Posterior vena cava (tissue), 2 donors: ENCODE results near the gene TMEM126B. TPM values are rescaled to one million over a fixed set of nuclear protein-coding genes. Genes with fewer than 3 reads are reported as not detected.
"Not testable (repeated sequence)": the region's sequence is repeated elsewhere in the genome, so short reads cannot be mapped to it uniquely, and the experiment has no call there.

Source experiments
- DNase-seq: peaks from one replicate; pipeline ENCODE4 v3.0.0-alpha.2; 2020; ENCODE audit warnings: low spot score
- intact Hi-C, 2 donors: fragments of 100-400 bp; cut with DNase I; formaldehyde crosslinking; loops; one replicate each; pipeline versions ENCODE4 v1.14.1 to v1.14.2; 2022 to 2023
- total RNA-seq, 2 donors: library from RNA; stranded (reverse); fragmentation: NEBNext Ultra II Directional; extraction: Animal tissue kit (Norgen Biotek cat#: 25700); gene quantifications; one replicate each; pipeline ENCODE4 v1.2.1, GENCODE V29; 2021
- donor health status: DM: yes; HTN: yes; CAD: no.
- donor health status: DM: yes; HTN: yes; CAD: no.

Gene TMEM126B
- total RNA-seq, 2 donors from 2014 or later = 55.1 to 59.5 TPM

DNA sequence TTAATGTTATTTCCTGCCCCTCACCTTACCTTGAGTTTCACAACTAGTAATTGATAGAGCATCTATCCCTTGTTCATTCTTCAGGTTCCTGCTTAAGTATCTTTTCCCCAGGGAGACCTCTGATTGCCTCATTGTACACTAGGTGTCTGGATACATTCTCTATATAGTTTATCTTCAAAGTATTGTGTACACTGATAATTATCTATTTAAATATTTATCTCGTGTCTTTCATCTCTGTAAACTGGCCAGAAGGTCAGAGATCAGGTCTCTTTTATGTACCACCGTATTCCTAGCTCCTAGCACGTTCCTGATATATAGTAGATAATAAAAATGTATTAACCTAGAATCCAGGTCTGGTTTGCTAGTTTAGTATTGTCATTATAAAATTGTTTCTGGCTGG is 6.4 kb downstream of the TMEM126B start:
- intact Hi-C loops = no loop called here
- no peak for DNase-seq

GRCh38 chr11:85643191-85643614 is 14.8 kb downstream of the TMEM126B start:
- intact Hi-C loops = no loop called here
- DNase-seq = no peak

DNA sequence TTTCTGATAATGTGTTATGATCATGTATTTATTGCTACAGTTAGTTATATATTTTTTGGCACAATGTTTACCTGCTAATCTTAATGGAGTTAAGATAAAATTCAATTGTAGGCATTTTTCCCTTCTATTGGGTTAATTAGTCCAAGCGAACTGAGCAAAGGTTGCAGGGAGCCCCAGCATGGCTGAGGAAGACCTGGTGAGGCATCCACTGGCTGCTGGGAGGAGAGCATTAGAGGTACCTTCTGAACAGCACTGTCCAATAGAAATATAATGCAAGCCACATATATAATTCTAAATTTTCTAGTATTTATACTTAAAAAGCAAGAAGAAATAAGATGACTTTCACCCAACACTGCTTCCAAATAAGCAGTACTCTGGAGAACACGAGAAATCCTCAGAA is 18.7 kb downstream of the TMEM126B start:
- no peak for DNase-seq
- intact Hi-C loops = no loop called here

- intact Hi-C loops = no loop called here
- peak; percentile 96 for DNase-seq
Observed at GRCh38 chr11:85647604-85648299, 19.4 kb downstream of the TMEM126B start, which contains the start of gene TMEM126A. Gene TMEM126A, plus strand, starts transcription at chr11:85647967. Its CDS starts 2,289 bp downstream, at chr11:85650256.

- intact Hi-C loops = no loop called here
- DNase-seq = no peak
Observed at GRCh38 chr11:85651118-85651517, 22.7 kb downstream of the TMEM126B start.

- DNase-seq = no peak
- intact Hi-C loops = no loop called here
Observed at GRCh38 chr11:85652786-85653447, 24.5 kb downstream of the TMEM126B start.

- intact Hi-C loops, DNase-seq: not testable (repeated sequence)
Observed at GRCh38 chr11:85654343-85654742, 25.9 kb downstream of the TMEM126B start.

- no peak for DNase-seq
- intact Hi-C loops = no loop called here
Observed at GRCh38 chr11:85656777-85657176, 28.4 kb downstream of the TMEM126B start.

- DNase-seq = no peak
- intact Hi-C loops = no loop called here
Observed at GRCh38 chr11:85658180-85658579, 29.8 kb downstream of the TMEM126B start.

DNA sequence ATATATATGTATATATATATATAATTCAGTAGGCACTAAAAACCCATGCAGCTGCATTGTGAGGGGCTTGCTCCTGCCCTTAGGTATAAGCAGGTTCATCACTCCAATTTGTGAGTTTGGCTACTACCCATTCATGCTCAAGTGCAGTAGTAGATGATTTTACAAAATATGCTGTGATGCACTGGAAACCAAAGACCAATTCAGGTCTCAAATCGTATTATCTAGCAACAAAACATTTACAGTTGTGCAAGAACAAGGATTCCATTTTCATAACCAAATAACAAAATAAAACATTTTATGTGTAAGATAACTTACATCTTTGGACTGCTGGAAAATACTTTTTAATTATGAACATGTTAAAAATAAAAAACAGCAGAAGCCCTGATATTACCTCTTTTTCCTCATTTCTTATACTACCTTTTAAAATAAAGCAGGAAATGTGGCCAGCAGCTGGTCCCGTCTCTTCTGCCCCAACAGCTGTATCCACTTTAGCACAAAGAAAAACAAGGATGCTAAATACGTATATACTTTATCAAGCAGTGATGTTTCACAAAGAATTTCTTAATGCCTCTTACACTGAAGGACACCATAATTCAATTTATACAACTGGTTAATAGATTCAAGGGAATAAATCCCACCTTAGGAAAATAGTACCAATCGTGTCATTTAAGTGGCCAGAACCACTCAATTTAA is 33.7 kb downstream of the TMEM126B start:
- DNase-seq = no peak
- intact Hi-C loops = no loop called here

- intact Hi-C loops = no loop called here
- no peak for DNase-seq
Observed at GRCh38 chr11:85663080-85663752, 34.8 kb downstream of the TMEM126B start.

DNA sequence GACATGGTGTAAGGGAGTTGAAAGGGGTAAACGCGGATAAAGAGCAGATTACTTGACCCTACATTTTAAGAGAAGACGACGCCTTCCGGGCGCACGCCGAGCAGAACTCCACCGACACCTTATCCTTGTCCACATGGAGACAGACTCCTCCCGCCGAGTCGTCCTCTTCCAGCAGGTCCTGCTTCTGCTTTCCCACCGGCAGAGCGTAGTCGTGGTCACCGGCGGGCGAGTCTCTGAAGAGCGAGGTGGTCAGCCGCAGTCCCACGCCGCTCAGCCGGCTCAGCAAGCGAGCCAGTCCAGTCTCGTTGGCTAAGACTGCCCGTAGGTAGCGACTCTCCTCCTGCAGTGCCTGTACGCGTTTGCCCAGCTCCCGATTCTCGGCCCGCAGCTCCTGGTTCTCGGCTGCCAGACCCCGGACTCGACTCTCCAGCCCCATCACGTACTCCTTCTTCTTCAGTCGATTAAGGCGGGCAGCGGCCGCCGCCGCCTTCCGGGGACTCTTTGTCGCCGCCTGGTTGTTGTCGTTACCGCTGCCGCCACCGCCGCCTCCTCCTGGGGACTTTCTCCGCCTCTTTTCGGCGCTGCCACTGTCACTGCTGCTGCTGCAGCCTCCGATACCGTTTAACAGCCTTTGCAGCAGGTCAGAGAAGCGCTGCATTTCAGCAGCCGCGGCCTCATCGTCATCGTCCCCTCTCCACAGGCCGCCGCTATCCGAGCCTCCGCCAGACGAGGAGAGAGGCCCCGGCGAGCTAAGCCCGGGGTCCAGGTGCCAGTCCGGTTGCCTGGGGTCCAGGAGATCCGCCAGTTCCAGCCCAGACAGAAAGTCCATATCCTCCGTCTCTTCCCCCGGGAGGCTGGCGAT is 35.6 kb downstream of the TMEM126B start:
- intact Hi-C loops = no loop called here
- peak; percentile 94 for DNase-seq

DNA sequence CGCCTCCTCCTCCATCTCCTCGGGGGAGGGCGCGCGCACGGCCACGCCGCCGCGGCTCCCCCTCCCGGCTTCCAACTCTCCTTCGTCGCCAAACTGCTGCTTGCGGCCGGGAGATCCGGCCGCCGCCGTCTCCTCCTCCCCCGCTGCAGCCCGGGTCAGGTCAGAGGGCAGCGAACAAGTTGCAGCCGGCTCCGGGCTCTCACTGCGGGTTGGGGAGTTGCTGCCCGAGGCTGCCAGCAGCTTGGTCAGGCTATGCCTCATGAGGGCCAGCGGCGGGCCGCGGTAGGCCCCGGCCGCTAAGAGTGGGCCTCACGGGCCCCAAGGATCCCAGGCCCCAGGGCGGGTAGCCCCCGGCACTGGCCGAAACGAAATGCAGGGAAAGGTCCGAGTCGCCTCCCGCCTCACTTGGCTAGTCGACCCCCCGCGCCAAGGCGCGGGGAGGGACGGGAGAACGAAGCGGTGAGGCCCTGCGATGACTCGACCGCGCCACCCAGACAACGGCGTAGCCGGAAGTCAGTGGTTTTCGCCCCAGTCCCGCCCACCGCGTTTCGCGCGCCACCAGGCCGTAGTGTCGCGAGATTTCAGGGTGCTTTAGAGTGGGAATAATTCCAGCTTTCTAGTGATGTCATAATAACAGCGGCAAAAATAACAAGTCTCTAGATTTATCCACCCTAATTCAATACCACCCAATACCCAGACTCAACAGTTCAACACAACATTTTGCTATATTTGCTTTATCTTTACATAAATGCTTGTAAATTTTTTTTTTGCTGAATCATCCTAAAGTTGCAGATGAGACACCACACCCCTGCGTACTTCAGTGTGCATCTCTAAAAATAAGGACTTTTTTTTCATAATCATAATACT is 36.5 kb downstream of the TMEM126B start, which contains the start of gene CREBZF:
TSS of gene CREBZF (minus strand) at position 515 of the 867 bp plus-strand sequence. CDS start at position 261, 254 bp downstream.
- peak; percentile 98 for DNase-seq
- intact Hi-C loops = no loop called here

GRCh38 chr11:85665733-85666132 is 37.3 kb downstream of the TMEM126B start:
- no peak for DNase-seq
- intact Hi-C loops = no loop called here

- intact Hi-C loops = no loop called here
- DNase-seq = no peak
Observed at GRCh38 chr11:85666687-85667086, 38.3 kb downstream of the TMEM126B start.

GRCh38 chr11:85668157-85668556 is 39.8 kb downstream of the TMEM126B start:
- DNase-seq = no peak
- intact Hi-C loops = no loop called here

DNA sequence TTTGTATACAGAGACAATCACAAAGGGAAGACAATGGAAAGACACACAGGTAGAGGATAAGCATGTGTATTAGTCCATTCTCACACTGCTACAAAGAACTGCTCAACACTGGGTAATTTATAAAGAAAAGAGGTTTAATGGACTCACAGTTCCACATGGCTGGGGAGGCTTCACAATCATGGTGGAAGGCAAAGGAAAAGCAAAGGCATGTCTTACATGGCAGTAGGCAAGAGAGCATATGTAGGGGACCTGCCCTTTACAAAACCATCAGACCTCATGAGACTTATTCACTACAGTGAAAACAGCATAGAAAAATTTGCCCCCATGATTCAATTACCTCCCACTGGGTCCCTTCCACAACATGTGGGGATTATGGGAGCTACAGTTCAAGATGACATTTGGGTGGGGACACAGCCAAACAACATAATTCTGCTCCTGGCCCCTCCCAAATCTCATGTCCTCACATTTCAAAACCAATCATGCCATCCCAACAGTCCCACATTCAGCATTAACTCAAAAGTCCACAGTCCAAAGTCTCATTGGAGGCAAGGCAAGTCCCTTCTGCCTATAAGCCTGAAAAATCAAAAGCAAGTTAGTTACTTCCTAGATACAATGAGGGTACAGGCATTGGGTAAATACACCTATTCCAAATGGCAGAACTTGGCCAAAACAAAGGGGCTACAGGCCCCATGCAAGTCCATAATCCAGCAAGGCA is 42.7 kb downstream of the TMEM126B start:
- DNase-seq, intact Hi-C loops: not testable (repeated sequence)
